Upper lobe of right lung (tissue), 1 donor: Measurements from ENCODE around the gene CMC1. TPM values are rescaled to one million over a fixed set of nuclear protein-coding genes. Genes with fewer than 3 reads are reported as not detected.

ENCODE experiments used
- ATAC-seq: fragments of 200-7000 bp; cut with Tn5 transposase; one replicate; pipeline ENCODE4 v1.9.1; 2020; ENCODE audit warnings: mild to moderate bottlenecking, moderate library complexity
- DNase-seq: peaks from one replicate; pipeline ENCODE4 v3.0.0-alpha.2; 2020
- H3K27ac ChIP-seq: fragments of 200-600 bp; one replicate; pipeline ENCODE4 v1.8.0; 2022
- H3K27me3 ChIP-seq: fragments of 200-600 bp; one replicate; pipeline ENCODE4 v1.8.0; 2022; ENCODE audit warnings: mild to moderate bottlenecking
- H3K36me3 ChIP-seq: fragments of 200-600 bp; one replicate; pipeline ENCODE4 v1.8.0; 2022
- H3K4me1 ChIP-seq: fragments of 200-600 bp; one replicate; pipeline ENCODE4 v1.8.0; 2022
- H3K4me3 ChIP-seq: fragments of 200-600 bp; one replicate; pipeline ENCODE4 v1.8.0; 2022; ENCODE audit warnings: mild to moderate bottlenecking
- H3K9me3 ChIP-seq: fragments of 200-600 bp; one replicate; pipeline ENCODE4 v1.8.0; 2022
- intact Hi-C: fragments of 100-400 bp; cut with DNase I; formaldehyde crosslinking; loops from one replicate; pipeline ENCODE4 v1.11.0; 2022
- total RNA-seq: library from RNA; stranded (reverse); fragmentation: NEBNext Ultra II Directional; extraction: Animal tissue kit (Norgen Biotek cat#: 25700); gene quantifications from one replicate; pipeline ENCODE4 v1.2.1, GENCODE V29; 2021
- TF ChIP-seq, protein P1 (sequence below): fragments of 200-600 bp; IDR thresholded peaks from one replicate; pipeline ENCODE4 v1.8.0; 2022; ENCODE audit warnings: antibody characterized with exemption
- donor health status: DM: no; HTN: yes; CAD: no; lungs with severe emphysema.

The CMC1 gene
- total RNA-seq, 1 donor from 2014 or later = 17.8 TPM

GRCh38 chr3:28207000-28207733 lies 34.3 kb upstream of the CMC1 start:
- Histone ChIP-seq H3K9me3 (no peaks in the 10 kb centered on the region), H3K4me1 (no peaks in the 10 kb centered on the region), H3K36me3 (no peaks in the 10 kb centered on the region), H3K27me3 (no peaks in the 10 kb centered on the region), H3K4me3 (no peak overlapping the region), H3K27ac (no peak overlapping the region)
- intact Hi-C loops = no loop called here
- TF ChIP-seq, protein P1, sequence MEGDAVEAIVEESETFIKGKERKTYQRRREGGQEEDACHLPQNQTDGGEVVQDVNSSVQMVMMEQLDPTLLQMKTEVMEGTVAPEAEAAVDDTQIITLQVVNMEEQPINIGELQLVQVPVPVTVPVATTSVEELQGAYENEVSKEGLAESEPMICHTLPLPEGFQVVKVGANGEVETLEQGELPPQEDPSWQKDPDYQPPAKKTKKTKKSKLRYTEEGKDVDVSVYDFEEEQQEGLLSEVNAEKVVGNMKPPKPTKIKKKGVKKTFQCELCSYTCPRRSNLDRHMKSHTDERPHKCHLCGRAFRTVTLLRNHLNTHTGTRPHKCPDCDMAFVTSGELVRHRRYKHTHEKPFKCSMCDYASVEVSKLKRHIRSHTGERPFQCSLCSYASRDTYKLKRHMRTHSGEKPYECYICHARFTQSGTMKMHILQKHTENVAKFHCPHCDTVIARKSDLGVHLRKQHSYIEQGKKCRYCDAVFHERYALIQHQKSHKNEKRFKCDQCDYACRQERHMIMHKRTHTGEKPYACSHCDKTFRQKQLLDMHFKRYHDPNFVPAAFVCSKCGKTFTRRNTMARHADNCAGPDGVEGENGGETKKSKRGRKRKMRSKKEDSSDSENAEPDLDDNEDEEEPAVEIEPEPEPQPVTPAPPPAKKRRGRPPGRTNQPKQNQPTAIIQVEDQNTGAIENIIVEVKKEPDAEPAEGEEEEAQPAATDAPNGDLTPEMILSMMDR = no peak
- no peak for DNase-seq
- no peak for ATAC-seq

GRCh38 chr3:28210968-28211713 lies 30.3 kb upstream of the CMC1 start:
- H3K4me1 ChIP-seq = no peaks in the 10 kb centered on the region
- H3K27ac ChIP-seq = no peak overlapping the region
- H3K4me3 ChIP-seq = no peak overlapping the region
- intact Hi-C loops = no loop called here
- TF ChIP-seq, protein P1 = no peak
- H3K36me3 ChIP-seq = no peaks in the 10 kb centered on the region
- H3K27me3 ChIP-seq = no peaks in the 10 kb centered on the region
- H3K9me3 ChIP-seq = no peaks in the 10 kb centered on the region
- ATAC-seq = no peak
- DNase-seq = no peak

DNA sequence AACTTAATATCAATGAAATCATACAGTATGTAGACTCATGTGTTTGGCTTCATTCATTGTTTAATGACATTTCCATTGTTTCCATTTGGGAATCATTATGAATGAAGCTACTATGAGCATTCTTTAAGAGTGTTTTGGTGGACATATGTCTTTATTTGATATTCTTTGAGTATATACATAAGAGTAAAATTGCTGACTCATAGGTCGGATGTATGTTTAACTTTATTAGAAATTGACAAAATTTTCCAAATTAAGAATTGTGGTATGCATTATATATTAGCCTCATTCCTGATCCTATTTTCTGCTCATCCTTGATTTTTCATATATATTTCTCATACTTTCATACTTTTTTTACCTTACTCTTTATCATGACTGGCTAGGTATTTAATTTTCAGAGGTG lies 28.7 kb upstream of the CMC1 start:
- intact Hi-C loops = no loop called here
- no peaks in the 10 kb centered on the region for H3K4me1 ChIP-seq
- H3K4me3 ChIP-seq = no peak overlapping the region
- TF ChIP-seq, protein P1 = no peak
- DNase-seq (no peak), ATAC-seq (no peak)
- no peak overlapping the region for H3K27ac ChIP-seq
- H3K9me3 ChIP-seq = no peaks in the 10 kb centered on the region
- H3K36me3 ChIP-seq = no peaks in the 10 kb centered on the region
- H3K27me3 ChIP-seq = no peaks in the 10 kb centered on the region

DNA sequence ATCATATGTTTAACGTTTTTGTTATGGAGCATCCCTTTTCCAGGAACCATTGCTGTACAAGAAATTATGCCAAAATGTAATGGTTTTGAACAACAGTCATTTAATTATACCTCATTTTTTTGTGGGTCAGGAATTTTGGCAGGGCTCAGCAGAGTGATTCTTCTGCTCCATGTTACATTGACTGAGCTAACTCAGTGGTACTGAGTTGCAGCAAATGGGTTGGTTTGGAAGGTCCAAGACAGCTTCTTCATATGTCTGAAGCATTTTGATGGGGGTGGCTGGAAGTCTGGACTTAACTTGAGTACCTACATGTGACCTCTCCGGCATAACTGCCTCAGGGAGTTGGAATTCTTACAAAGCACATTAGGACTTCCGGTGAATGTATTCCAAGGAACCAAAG lies 26.0 kb upstream of the CMC1 start:
- Histone ChIP-seq H3K4me3 (no peak overlapping the region), H3K4me1 (no peaks in the 10 kb centered on the region), H3K27me3 (no peaks in the 10 kb centered on the region), H3K27ac (no peak overlapping the region), H3K36me3 (no peaks in the 10 kb centered on the region), H3K9me3 (no peaks in the 10 kb centered on the region)
- no peak for ATAC-seq
- DNase-seq = no peak
- TF ChIP-seq, protein P1 = no peak
- intact Hi-C loops = no loop called here

- intact Hi-C loops = no loop called here
- Histone ChIP-seq H3K4me3 (no peak overlapping the region), H3K27ac (no peak overlapping the region), H3K36me3 (no peaks in the 10 kb centered on the region), H3K4me1 (no peaks in the 10 kb centered on the region), H3K27me3 (no peaks in the 10 kb centered on the region), H3K9me3 (no peaks in the 10 kb centered on the region)
- TF ChIP-seq, protein P1 = no peak
- ATAC-seq (no peak), DNase-seq (no peak)
Measured at GRCh38 chr3:28218071-28218916, 23.1 kb upstream of the CMC1 start.
